ENCODE measurements around the gene ALOX5. TPM values are rescaled to one million over a fixed set of nuclear protein-coding genes. Genes with fewer than 3 reads are reported as not detected.

ALOX5 gene
- total RNA-seq, 1 donor from 2014 or later: 1.7 TPM

GRCh38 chr10:45451407-45451806 is 77.4 kb downstream of the ALOX5 start:
- no peak for TF ChIP-seq CTCF (conservative IDR thresholded peaks at IDR 0.05; ENCODE audit: low read depth, low read length)
- DNase-seq (ENCODE audit: low read depth): no peak

GRCh38 chr10:45452268-45452667 is 78.3 kb downstream of the ALOX5 start:
- H3K4me3 ChIP-seq (ENCODE audit: low read depth, low read length): no peak overlapping the region
- no peak for TF ChIP-seq CTCF (conservative IDR thresholded peaks at IDR 0.05; ENCODE audit: low read depth, low read length)
- DNase-seq (ENCODE audit: low read depth): no peak

More at GRCh38 chr10:45451407-45451806, 77.4 kb downstream of the ALOX5 start:
- no peak overlapping the region for H3K4me3 ChIP-seq (ENCODE audit: low read depth, low read length)

- no peak for DNase-seq (ENCODE audit: low read depth)
These were observed 78.9 kb downstream of the ALOX5 start for GRCh38 chr10:45452743-45453452.

GRCh38 chr10:45453639-45454255 is 79.7 kb downstream of the ALOX5 start:
- DNase-seq (ENCODE audit: low read depth): no peak
- no peak for TF ChIP-seq CTCF (conservative IDR thresholded peaks at IDR 0.05; ENCODE audit: low read depth, low read length)
- H3K4me3 ChIP-seq (ENCODE audit: low read depth, low read length): no peak overlapping the region

More at GRCh38 chr10:45452743-45453452, 78.9 kb downstream of the ALOX5 start:
- no peak overlapping the region for H3K4me3 ChIP-seq (ENCODE audit: low read depth, low read length)
- no peak for TF ChIP-seq CTCF (conservative IDR thresholded peaks at IDR 0.05; ENCODE audit: low read depth, low read length)

GRCh38 chr10:45454262-45454661 is 80.2 kb downstream of the ALOX5 start:
- no peak overlapping the region for H3K4me3 ChIP-seq (ENCODE audit: low read depth, low read length)
- TF ChIP-seq CTCF (conservative IDR thresholded peaks at IDR 0.05; ENCODE audit: low read depth, low read length): no peak
- no peak for DNase-seq (ENCODE audit: low read depth)

- TF ChIP-seq CTCF (conservative IDR thresholded peaks at IDR 0.05; ENCODE audit: low read depth, low read length): no peak
- DNase-seq (ENCODE audit: low read depth): no peak
- H3K4me3 ChIP-seq (ENCODE audit: low read depth, low read length): no peak overlapping the region
These were observed 80.8 kb downstream of the ALOX5 start for GRCh38 chr10:45454859-45455258.

Measured in epithelial cell of proximal tubule (primary cell).